Measurements from ENCODE around the gene DDX49.
"Not testable (repeated sequence)": the region's sequence is repeated elsewhere in the genome, so short reads cannot be mapped to it uniquely, and the experiment has no call there.

Gene DDX49

DNA sequence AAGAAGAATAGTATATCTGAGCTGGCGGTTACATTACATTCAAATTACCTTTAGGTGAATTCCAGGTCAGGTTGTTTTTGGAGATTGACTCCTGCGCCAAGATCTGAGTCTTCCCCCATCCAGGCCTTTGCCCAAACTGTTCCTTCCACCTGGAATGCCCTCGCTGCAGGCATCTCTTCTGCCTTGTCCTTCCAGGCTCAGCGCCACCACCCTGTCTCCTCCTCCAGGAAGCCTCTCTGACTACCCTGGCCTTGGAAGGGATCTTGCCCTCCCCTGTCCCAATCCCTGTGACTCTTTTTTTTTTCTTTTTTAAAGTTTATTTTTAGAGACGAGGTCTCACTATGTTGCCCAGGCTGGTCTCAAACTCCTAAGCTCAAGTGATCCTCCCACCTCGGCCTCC, 23.2 kb downstream of the DDX49 start:
- peaks cover 6% of the 10 kb centered on the region for H3K4me1 ChIP-seq (ENCODE audit: control insufficient read depth, insufficient read depth, low read length)
- H3K36me3 ChIP-seq (ENCODE audit: control insufficient read depth, insufficient read depth, low read length) = no peaks in the 10 kb centered on the region

DNA sequence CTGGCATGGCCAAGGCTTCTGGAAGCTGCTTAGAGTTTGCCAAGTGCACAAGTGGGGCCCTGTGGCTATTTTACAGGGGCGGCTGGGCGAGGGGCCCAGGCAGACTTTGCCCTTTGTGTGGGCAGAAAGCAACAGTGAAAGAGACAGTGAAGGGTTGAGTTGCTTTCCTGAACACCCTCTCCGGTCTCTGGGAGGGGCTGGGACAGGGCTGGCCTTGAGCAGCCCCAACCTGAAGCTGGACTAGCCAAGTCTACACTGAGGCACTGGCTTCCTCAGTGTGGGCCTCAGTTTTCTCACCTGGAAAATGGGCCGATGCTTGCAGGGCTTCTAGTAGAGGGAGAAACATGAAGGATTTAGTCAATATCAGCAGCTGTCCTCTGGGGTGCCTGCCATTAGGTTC, 23.9 kb downstream of the DDX49 start:
- H3K27me3 ChIP-seq (ENCODE audit: control insufficient read depth, insufficient read depth, low read length) = peaks cover 13% of the 10 kb centered on the region
- H3K36me3 ChIP-seq (ENCODE audit: control insufficient read depth, insufficient read depth, low read length) = no peaks in the 10 kb centered on the region
- no peak overlapping the region for H3K9ac ChIP-seq (ENCODE audit: low read length)
- H3K4me3 ChIP-seq (ENCODE audit: low read length) = no peak overlapping the region
- H3K4me1 ChIP-seq (ENCODE audit: control insufficient read depth, insufficient read depth, low read length) = peaks cover 6% of the 10 kb centered on the region
- no peaks in the 10 kb centered on the region for H3K9me3 ChIP-seq (ENCODE audit: control insufficient read depth, low read length)

More for the DNA sequence above, 23.2 kb downstream of the DDX49 start:
- Histone ChIP-seq H3K9me3 (ENCODE audit: control insufficient read depth, low read length) (no peaks in the 10 kb centered on the region), H3K27me3 (ENCODE audit: control insufficient read depth, insufficient read depth, low read length) (peaks cover 13% of the 10 kb centered on the region), H3K4me3 (ENCODE audit: low read length) (no peak overlapping the region), H3K9ac (ENCODE audit: low read length) (no peak overlapping the region)

DNA sequence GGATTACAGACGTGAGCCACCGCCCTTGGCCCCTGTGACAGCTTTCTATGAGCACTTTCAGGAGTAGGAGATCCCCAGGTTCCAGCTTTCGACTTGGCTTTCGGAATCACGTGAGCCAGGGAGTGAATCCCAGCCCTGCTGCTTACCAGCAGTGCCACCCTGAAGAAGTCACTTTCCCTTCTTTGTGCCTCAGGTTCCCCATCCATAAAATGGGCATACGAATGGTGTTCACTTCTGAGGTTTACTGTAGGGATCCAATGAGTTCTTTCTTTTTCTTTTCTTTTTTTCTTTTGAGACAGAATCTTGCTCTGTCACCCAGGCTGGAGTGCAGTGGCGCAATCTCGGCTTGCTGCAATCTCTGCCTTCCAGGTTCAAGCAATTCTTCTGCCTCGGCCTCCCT, 25.8 kb downstream of the DDX49 start:
- peaks cover 5% of the 10 kb centered on the region for H3K4me1 ChIP-seq (ENCODE audit: control insufficient read depth, insufficient read depth, low read length)
- peaks cover 6% of the 10 kb centered on the region for H3K27me3 ChIP-seq (ENCODE audit: control insufficient read depth, insufficient read depth, low read length)
- H3K9me3 ChIP-seq (ENCODE audit: control insufficient read depth, low read length) = no peaks in the 10 kb centered on the region
- H3K4me3 ChIP-seq (ENCODE audit: low read length) = no peak overlapping the region
- H3K9ac ChIP-seq (ENCODE audit: low read length) = no peak overlapping the region
- no peaks in the 10 kb centered on the region for H3K36me3 ChIP-seq (ENCODE audit: control insufficient read depth, insufficient read depth, low read length)

DNA sequence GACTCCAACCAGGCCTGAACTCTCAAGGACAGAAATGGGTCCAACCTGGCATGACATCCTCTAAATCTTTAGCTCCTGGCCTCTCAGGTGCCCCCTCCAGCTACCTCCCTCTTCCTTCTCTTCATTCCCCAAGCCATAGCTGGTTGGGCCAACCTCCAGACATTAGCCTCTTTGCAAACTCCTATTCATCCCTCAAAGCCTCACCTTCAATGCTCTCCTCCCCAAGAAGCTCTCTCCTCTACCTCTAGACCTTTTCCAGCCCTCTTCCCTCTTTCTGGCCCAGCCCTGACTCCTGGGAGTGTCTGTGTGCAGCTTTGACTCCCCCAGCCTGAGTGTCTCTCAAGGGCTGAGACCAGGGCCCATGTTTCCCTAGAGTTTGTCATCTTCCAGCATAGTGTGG, 26.8 kb downstream of the DDX49 start:
- Histone ChIP-seq H3K36me3 (ENCODE audit: control insufficient read depth, insufficient read depth, low read length) (no peaks in the 10 kb centered on the region), H3K4me3 (ENCODE audit: low read length) (no peak overlapping the region), H3K27me3 (ENCODE audit: control insufficient read depth, insufficient read depth, low read length) (no peaks in the 10 kb centered on the region), H3K9me3 (ENCODE audit: control insufficient read depth, low read length) (no peaks in the 10 kb centered on the region), H3K9ac (ENCODE audit: low read length) (no peak overlapping the region), H3K4me1 (ENCODE audit: control insufficient read depth, insufficient read depth, low read length) (no peaks in the 10 kb centered on the region)

DNA sequence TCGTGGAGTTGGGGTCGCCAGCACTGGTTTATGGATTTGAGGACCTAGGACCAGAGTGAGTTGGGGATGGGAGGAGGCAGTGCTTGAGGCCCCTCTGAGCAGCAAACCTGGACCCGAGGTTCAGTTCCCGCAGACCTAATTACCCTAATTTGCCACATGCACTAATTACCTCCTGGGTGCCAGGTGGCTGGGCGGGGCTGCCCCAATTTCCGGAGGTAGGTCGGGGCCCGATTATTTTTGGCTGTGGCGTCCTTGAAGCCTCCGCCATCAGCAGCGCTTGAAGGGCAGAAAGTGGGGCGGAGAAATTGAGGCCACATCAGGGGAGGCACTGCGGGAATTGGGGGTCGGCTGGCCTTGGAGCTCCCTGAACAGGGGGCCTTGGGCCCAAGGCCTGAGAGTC, 27.4 kb downstream of the DDX49 start:
- Histone ChIP-seq H3K9ac (ENCODE audit: low read length) (no peak overlapping the region), H3K36me3 (ENCODE audit: control insufficient read depth, insufficient read depth, low read length) (no peaks in the 10 kb centered on the region), H3K27me3 (ENCODE audit: control insufficient read depth, insufficient read depth, low read length) (no peaks in the 10 kb centered on the region), H3K4me3 (ENCODE audit: low read length) (no peak overlapping the region), H3K9me3 (ENCODE audit: control insufficient read depth, low read length) (no peaks in the 10 kb centered on the region), H3K4me1 (ENCODE audit: control insufficient read depth, insufficient read depth, low read length) (no peaks in the 10 kb centered on the region)

DNA sequence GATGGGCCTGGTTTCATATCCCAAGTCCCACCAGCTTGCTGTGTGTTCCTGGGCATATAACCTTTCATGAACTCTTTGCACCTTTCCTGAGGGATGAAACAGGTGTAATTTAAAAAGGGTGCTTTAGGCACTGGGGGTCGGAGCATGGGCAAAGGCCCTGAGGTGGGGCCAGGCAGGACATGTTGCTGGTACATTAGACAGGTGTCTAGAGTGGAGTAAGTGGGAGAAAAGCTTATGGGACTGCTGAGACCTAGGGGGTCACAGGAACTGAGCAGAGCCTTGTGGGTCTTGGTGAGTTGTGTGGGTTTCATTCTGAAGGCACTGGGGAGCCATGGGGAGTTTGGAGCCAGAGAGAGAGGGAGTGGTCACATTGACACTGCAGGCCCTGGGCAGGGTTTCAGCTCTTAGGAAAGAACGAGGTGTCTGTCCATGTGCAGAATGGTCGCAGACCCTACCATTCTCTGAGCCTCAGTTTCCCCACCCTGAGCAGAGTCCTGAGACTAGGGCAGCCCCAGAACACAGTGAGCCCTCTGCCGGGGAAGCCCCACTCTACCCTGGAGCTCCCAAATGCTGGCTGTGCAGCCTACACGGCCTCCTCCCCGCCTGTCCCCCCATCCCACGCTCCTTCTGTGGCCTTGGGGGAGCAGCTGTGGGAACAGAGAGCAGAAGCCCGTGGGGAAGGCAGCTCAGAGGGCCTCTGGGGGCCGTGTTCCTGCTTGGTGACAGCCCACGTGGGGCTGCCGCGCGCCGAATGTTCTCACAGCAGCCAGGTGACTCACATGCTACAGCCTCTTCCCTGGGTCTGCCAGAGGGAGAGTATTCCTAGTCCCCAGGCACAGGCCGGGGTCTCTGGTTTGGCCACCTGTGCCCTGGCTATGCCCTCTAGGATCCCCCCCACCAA, 28.8 kb downstream of the DDX49 start:
- Histone ChIP-seq H3K4me3 (ENCODE audit: low read length) (no peak overlapping the region), H3K27me3 (ENCODE audit: control insufficient read depth, insufficient read depth, low read length) (no peaks in the 10 kb centered on the region), H3K9ac (ENCODE audit: low read length) (no peak overlapping the region), H3K4me1 (ENCODE audit: control insufficient read depth, insufficient read depth, low read length) (no peaks in the 10 kb centered on the region), H3K36me3 (ENCODE audit: control insufficient read depth, insufficient read depth, low read length) (no peaks in the 10 kb centered on the region), H3K9me3 (ENCODE audit: control insufficient read depth, low read length) (no peaks in the 10 kb centered on the region)

DNA sequence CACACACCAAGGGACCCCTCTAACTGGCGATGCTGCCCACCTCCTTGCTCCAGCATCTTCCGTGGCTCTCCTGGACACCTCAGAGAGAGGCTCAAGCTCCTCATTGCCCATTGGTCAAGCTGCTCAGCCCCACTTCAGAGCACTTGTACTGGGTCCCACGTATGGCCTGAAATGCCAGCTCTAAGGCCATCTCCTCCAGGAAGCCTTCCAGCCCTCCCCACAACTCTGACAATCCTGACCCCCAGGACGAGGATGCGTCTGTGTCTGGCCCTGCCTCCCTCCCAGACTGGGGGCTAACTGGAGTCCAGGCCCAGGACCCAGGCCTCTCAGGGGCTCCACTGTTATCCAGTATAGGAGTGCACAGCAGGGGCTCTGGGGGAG, 29.5 kb downstream of the DDX49 start:
- Histone ChIP-seq H3K4me1 (ENCODE audit: control insufficient read depth, insufficient read depth, low read length) (no peaks in the 10 kb centered on the region), H3K27me3 (ENCODE audit: control insufficient read depth, insufficient read depth, low read length) (no peaks in the 10 kb centered on the region)

DNA sequence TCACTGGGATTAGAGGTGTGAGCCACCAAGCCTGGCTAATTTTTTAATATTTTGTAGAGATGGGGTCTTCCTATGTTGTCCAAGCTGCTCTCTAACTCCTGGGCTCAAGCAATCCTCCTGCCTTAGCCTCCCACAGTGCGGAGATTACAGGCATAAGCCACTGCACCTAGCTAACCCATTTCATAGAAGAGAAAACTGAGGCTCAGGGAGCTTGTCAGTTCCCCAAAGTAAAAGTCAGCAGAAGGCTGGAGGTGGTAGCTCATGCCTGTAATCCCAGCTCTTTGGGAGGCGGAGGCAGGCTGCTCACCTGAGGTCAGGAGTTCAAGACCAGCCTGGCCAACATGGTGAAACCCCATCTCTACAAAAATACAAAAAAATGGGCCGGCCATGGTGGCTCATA, 30.3 kb downstream of the DDX49 start:
- no peak overlapping the region for H3K9ac ChIP-seq (ENCODE audit: low read length)
- no peaks in the 10 kb centered on the region for H3K4me1 ChIP-seq (ENCODE audit: control insufficient read depth, insufficient read depth, low read length)
- no peaks in the 10 kb centered on the region for H3K27me3 ChIP-seq (ENCODE audit: control insufficient read depth, insufficient read depth, low read length)
- no peak overlapping the region for H3K4me3 ChIP-seq (ENCODE audit: low read length)
- H3K9me3 ChIP-seq (ENCODE audit: control insufficient read depth, low read length) = no peaks in the 10 kb centered on the region
- H3K36me3 ChIP-seq (ENCODE audit: control insufficient read depth, insufficient read depth, low read length) = no peaks in the 10 kb centered on the region

More for the DNA sequence above, 29.5 kb downstream of the DDX49 start:
- H3K9ac ChIP-seq (ENCODE audit: low read length) = no peak overlapping the region
- H3K4me3 ChIP-seq (ENCODE audit: low read length) = no peak overlapping the region
- H3K36me3 ChIP-seq (ENCODE audit: control insufficient read depth, insufficient read depth, low read length) = no peaks in the 10 kb centered on the region
- no peaks in the 10 kb centered on the region for H3K9me3 ChIP-seq (ENCODE audit: control insufficient read depth, low read length)

DNA sequence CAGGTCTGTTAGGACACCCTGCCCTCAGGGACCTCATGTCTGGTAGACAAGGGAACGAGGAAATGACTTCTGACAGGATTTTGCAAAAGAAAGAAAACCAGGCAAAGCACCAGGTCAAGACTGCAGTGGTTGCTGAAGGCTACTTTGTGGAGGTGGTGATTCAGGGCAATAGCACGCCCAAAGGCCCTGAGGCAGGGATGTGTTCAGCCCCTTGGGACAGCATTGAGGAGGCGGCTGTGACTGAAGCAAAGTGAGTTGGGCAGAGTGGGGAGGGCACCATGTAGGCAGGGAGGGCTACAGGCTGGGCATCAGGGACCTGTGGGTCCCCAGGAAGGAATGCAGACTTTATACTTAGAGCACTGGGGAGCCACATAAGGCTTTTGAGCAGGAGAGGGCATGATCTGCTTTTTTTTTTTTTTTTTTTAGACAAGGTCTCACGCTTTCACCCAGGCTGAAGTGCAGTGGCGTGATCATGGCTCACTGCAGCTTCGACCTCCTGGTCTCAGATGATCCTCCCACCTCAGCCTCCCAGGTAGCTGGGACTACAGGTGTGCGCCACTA, 32.3 kb downstream of the DDX49 start:
- H3K4me3 ChIP-seq (ENCODE audit: low read length) = no peak overlapping the region
- no peaks in the 10 kb centered on the region for H3K9me3 ChIP-seq (ENCODE audit: control insufficient read depth, low read length)
- no peaks in the 10 kb centered on the region for H3K27me3 ChIP-seq (ENCODE audit: control insufficient read depth, insufficient read depth, low read length)
- no peaks in the 10 kb centered on the region for H3K36me3 ChIP-seq (ENCODE audit: control insufficient read depth, insufficient read depth, low read length)
- no peaks in the 10 kb centered on the region for H3K4me1 ChIP-seq (ENCODE audit: control insufficient read depth, insufficient read depth, low read length)
- H3K9ac ChIP-seq (ENCODE audit: low read length) = no peak overlapping the region

DNA sequence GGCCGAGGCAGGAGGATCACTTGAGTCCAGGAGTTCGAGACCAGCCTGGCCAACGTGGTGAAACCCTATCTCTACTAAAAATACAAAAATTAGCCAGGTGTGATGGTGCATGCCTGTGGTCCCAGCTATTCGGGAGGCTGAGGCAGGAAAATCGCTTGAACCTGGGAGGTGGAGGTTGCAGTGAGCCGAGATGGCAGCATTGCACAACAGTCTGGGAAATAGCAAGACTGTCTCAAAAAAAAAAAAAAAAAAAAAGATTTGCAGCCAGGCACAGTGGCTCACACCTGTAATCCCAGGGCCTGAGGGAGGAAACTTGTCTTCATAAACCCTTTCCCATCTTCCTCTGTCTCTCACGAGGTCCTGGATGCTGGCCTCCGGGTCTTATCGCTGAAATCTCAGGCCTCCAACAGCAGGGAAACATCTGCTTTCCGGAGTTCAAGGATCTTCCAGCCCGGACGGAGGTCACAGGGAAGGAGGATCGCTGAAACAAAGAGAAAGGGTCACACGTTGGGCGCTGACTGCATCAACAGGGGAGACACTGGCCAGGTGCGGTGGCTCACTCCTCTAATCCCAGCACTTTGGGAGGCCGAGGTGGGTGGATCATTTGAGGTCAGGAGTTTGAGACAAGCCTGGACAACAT, 33.0 kb downstream of the DDX49 start:
- not testable (repeated sequence) for H3K4me3 ChIP-seq (ENCODE audit: low read length); H3K9me3 ChIP-seq (ENCODE audit: control insufficient read depth, low read length); H3K36me3 ChIP-seq (ENCODE audit: control insufficient read depth, insufficient read depth, low read length); H3K27me3 ChIP-seq (ENCODE audit: control insufficient read depth, insufficient read depth, low read length); H3K9ac ChIP-seq (ENCODE audit: low read length); H3K4me1 ChIP-seq (ENCODE audit: control insufficient read depth, insufficient read depth, low read length)

DNA sequence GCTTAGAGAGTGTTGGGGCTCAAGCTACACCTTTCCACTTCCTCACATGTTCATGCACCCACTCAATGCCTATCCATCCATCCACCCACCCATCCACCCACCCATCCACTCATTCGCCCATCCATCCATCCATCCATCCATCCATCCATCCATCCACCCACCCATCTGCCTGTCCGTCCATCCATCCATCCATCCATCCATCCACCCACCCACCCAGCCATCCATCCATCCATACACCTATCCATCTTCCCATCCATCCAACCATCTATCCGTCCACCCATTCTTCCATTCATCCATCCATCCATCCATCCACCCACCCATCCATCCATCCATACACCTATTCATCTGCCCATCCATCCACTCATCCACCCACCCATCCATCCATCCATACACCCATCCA, 34.6 kb downstream of the DDX49 start:
- H3K9me3 ChIP-seq (ENCODE audit: control insufficient read depth, low read length) = no peaks in the 10 kb centered on the region
- H3K9ac ChIP-seq (ENCODE audit: low read length) = no peak overlapping the region
- no peak overlapping the region for H3K4me3 ChIP-seq (ENCODE audit: low read length)
- H3K36me3 ChIP-seq (ENCODE audit: control insufficient read depth, insufficient read depth, low read length) = no peaks in the 10 kb centered on the region
- no peaks in the 10 kb centered on the region for H3K4me1 ChIP-seq (ENCODE audit: control insufficient read depth, insufficient read depth, low read length)
- H3K27me3 ChIP-seq (ENCODE audit: control insufficient read depth, insufficient read depth, low read length) = no peaks in the 10 kb centered on the region

DNA sequence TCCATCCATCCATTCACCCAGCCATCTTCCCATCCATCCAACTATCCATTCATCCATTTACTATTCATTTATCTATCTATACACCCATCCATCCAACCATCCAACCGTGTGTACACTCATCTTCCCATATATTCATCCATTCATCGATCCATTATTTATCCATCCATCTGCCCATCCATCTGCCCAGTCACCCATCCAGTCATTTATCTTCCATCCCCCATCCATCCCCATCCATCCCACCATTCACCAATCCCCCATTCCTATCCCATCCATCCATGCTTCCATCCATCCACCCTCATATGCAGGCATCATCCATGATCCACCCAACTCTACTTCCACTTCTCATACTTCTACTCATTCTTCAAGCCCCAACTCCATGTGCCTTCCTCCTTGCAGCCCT, 35.5 kb downstream of the DDX49 start:
- H3K27me3 ChIP-seq (ENCODE audit: control insufficient read depth, insufficient read depth, low read length) = no peaks in the 10 kb centered on the region
- no peak overlapping the region for H3K4me3 ChIP-seq (ENCODE audit: low read length)
- H3K9me3 ChIP-seq (ENCODE audit: control insufficient read depth, low read length) = no peaks in the 10 kb centered on the region
- no peaks in the 10 kb centered on the region for H3K36me3 ChIP-seq (ENCODE audit: control insufficient read depth, insufficient read depth, low read length)
- H3K9ac ChIP-seq (ENCODE audit: low read length) = no peak overlapping the region
- H3K4me1 ChIP-seq (ENCODE audit: control insufficient read depth, insufficient read depth, low read length) = no peaks in the 10 kb centered on the region
